Measurements from ENCODE around the gene BCL3. TPM values are rescaled to one million over a fixed set of nuclear protein-coding genes. Genes with fewer than 3 reads are reported as not detected.
"Not testable (repeated sequence)": the region's sequence is repeated elsewhere in the genome, so short reads cannot be mapped to it uniquely, and the experiment has no call there.

BCL3 gene, protein sequence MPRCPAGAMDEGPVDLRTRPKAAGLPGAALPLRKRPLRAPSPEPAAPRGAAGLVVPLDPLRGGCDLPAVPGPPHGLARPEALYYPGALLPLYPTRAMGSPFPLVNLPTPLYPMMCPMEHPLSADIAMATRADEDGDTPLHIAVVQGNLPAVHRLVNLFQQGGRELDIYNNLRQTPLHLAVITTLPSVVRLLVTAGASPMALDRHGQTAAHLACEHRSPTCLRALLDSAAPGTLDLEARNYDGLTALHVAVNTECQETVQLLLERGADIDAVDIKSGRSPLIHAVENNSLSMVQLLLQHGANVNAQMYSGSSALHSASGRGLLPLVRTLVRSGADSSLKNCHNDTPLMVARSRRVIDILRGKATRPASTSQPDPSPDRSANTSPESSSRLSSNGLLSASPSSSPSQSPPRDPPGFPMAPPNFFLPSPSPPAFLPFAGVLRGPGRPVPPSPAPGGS
- polyA plus RNA-seq (ENCODE audit: insufficient read length in 4 of 4): 10 to 100 TPM in 1 of 4 donors, 1 to 10 TPM in 3; 5.6 to 10.2 (median 6.2) TPM

DNA sequence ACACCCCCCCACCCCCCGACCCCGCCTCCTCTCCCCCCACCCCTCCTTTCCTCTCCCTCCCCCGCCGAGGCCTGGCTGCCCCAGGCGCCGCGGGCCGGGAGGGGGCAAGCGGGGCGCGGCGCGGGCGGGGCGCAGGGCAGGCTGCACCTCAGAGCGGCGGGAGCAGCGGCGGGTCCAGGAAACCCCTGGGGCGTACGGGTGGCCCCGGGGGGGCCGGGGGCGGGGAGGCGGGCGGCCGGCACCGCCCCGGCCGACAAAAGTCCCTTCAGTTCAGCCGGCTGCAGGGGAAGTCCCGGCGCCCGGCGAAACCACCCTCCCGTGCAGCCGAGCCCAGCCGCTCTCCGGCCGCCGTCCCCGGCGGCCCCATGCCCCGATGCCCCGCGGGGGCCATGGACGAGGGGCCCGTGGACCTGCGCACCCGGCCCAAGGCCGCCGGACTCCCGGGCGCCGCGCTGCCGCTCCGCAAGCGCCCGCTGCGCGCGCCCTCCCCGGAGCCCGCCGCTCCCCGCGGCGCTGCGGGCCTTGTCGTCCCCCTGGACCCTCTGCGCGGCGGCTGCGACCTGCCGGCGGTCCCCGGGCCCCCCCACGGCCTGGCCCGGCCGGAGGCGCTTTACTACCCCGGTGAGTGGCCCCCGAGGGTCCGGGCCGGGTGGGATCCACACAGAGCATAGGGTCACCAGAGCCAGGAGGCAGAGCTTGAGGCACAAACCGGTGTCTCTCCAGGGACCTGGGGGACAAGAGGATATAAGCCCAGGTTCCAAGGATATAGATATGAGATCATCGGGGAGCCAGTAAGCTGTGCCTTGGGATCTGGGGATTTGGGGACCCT, at the start of gene BCL3:
TSS of gene BCL3 (plus strand) at position 283 of the 829 bp plus-strand sequence. CDS start at position 366, 83 bp downstream.
- DNase-seq (ENCODE audit: low read depth in 4 of 4, low spot score in 3 of 4): no peak

DNA sequence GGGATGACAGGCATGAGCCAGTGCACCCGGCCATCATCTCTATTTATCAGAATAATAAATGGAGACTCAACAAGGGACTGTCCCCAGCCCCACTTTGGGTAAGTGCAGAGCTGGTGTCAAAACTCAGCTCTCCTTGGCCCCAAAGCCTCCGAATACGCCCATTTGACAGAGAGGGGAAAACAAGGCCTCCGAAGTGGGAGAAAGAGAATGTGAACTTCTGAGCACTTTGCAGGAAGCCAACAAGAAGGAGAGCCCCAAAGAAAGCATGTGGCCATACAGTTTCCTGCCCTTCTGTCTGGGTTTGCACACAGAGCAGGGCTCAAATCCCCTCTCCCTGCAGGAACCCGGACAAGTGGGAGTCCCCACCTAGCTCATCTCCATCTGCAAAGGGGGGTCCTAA, 48.0 kb upstream of the BCL3 start:
- no peak for DNase-seq (ENCODE audit: low read depth in 4 of 4, low spot score in 3 of 4)

DNA sequence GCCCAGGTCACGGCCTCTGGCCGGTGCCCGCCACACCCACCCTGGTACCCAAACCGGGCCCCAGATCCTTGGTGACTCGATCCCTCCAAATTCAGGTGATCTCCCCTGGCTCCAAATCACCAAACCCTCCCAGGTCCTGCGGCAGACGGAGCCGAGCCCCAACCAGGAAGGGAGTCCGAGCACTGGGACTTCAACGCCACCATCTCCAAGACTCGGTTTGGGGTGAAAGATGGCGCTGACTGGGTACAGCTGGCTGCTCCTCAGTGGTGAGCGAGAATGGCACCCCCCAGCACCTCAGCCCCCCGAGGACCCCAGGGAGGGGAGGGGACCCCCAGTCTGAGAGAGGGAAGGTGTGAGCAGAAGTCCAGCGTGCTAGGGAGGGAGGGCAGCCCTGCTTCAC, 47.3 kb upstream of the BCL3 start:
- no peak for DNase-seq (ENCODE audit: low read depth in 4 of 4, low spot score in 3 of 4)

DNA sequence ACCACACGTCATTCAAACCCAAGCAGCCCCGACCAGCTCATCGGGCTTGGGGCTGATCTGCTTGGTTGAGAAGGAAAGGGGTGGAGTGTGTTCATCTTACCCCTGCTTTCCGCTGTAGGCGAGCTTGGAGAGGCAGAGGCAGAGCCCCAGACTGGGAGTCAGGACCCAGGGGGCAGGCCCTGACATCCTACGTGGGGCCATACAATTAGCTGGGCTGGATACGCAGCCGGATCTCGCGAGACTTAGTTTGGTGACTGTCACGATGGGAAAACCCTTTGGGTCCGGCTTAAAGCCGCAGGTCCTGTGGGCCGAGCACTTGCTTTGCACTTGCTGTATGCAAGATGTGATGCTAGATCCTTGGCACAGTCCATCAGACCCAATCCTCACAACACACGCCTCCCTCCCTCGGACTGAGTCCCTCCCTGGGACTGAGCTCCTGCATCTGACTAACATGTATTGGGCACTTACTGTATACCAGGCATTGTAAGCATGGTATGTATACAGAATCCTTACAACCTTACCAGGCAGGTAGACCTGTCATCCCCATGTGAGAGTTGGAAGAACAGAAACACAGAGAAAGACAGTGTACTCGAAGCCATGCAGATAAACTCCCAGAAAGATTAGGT, 45.8 kb upstream of the BCL3 start:
- DNase-seq (ENCODE audit: low read depth in 4 of 4, low spot score in 3 of 4): no peak

DNA sequence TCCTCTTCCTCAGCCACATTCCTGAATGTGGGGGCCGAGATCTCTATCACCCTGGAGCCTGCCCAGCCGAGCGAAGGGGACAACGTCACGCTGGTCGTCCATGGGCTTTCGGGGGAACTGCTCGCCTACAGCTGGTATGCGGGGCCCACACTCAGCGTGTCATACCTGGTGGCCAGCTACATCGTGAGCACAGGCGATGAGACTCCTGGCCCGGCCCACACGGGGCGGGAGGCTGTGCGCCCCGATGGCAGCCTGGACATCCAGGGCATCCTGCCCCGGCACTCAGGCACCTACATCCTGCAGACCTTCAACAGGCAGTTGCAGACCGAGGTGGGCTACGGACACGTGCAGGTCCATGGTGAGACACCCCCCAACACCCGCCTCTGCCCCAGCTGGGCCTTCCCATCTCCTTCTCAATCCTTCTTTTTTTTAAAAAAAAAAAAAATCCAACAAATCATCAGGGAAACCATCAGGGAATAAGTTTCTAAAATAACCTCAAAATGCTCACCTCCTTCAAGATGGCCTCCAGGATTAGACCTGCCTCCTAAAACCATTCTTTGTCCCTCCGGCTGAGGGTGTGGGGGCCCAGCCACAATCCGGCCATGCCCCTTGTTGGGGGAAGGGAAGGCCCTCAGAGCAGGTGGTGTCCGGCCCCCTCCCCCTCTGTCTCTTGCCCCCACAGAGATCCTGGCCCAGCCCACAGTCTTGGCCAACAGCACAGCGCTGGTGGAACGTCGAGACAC, 45.0 kb upstream of the BCL3 start:
- no peak for DNase-seq (ENCODE audit: low read depth in 4 of 4, low spot score in 3 of 4)

DNA sequence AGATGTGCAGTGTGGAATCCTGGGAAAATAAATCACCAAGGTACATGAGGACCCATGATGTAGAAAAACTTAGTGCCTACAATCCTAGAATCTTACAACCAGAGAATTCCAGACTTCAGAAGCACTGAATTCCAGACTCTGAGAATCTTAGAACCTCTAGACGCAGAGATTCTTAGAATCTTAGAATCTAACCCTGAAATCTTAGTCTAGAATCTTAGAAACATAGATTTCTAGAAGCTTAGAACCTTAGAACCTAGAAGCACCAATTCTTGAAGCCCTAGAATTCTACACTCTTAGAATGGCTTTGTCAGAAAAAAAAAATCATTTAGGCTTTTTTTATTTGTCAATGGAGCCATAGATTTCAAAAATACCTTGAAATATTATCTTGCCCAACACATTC, 43.5 kb upstream of the BCL3 start:
- no peak for DNase-seq (ENCODE audit: low read depth in 4 of 4, low spot score in 3 of 4)

DNA sequence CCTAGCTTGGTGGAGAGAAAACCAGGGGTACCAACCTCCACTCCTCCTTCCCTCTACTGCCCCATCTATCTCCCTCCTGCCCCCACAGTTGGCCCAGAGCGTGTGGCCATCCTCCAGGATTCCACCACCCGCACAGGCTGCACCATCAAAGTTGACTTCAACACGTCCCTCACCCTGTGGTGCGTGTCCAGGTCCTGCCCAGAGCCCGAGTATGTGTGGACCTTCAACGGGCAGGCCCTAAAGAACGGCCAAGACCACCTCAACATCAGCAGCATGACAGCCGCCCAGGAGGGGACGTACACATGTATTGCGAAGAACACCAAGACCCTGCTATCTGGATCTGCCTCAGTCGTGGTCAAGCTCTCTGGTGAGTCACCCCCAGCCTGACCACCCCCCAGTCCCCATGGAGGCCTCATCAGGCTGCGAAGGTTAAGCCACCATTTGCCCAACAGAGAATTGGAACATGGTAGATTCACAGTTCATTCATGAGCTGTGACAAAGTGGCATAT, 43.0 kb upstream of the BCL3 start:
- DNase-seq (ENCODE audit: low read depth in 4 of 4, low spot score in 3 of 4): no peak

DNA sequence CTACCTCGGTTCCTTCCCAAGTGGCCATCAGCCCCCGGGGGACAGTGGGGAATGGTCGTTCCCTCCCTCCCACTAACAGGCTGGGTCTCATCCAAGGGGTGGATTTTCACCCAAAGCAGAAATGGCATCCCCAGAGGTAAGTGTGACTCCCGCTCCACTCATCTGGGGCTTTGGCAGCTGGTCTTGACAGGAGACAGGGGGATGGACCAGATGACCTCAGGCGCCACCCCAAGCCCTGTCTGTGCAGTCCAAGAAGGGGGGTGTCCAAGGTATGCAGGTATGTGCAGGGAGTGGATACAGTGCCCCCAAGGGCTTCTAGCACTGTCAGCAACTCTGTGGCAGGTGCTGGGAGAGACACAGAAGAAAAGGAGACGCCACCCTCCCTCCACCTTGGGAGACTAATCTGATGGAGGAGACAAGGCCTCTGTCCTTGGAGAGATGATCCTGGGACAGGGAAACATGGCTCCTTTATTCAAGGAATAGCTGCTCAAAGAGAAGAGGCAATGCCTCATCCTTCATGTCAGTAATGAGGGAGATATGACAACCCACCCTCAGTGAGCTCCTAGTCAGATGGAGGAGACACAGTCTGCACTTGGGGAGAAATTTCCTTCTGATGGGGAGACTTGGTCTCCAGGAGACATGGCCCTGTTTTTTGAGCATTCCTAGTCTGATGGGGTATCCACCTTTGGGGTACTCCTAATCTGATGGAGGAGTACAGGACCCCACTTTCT, 41.8 kb upstream of the BCL3 start:
- no peak for DNase-seq (ENCODE audit: low read depth in 4 of 4, low spot score in 3 of 4)

DNA sequence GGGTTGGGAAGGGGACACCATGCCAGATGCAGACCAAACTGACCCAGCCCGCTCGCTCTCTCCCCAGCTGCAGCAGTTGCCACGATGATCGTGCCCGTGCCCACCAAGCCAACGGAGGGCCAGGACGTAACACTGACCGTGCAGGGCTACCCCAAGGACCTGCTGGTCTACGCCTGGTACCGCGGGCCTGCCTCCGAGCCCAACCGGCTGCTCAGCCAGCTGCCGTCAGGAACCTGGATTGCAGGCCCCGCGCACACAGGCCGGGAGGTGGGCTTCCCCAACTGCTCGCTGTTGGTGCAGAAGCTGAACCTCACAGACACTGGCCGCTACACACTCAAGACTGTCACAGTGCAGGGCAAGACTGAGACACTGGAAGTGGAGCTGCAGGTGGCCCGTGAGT, 40.7 kb upstream of the BCL3 start:
- DNase-seq (ENCODE audit: low read depth in 4 of 4, low spot score in 3 of 4): no peak

DNA sequence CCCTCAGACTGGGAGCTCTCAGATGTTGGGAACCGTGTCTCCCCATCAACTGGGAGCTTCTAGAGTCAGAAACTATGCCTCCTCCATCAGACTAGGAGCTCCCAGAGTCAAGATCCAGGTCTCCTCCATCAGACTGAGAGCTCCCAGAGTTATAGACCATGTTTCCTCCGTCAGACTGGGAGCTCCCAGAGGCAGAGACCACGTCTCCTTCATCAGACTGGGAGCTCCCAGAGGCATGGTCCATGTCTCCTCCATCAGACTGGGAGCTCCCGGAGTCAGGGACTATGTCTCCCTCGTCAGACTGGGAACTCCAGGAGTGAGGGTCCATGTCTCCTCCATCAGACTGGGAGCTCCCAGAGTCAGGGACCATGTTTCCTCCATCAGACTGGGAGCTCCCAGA, 39.6 kb upstream of the BCL3 start:
- no peak for DNase-seq (ENCODE audit: low read depth in 4 of 4, low spot score in 3 of 4)

DNA sequence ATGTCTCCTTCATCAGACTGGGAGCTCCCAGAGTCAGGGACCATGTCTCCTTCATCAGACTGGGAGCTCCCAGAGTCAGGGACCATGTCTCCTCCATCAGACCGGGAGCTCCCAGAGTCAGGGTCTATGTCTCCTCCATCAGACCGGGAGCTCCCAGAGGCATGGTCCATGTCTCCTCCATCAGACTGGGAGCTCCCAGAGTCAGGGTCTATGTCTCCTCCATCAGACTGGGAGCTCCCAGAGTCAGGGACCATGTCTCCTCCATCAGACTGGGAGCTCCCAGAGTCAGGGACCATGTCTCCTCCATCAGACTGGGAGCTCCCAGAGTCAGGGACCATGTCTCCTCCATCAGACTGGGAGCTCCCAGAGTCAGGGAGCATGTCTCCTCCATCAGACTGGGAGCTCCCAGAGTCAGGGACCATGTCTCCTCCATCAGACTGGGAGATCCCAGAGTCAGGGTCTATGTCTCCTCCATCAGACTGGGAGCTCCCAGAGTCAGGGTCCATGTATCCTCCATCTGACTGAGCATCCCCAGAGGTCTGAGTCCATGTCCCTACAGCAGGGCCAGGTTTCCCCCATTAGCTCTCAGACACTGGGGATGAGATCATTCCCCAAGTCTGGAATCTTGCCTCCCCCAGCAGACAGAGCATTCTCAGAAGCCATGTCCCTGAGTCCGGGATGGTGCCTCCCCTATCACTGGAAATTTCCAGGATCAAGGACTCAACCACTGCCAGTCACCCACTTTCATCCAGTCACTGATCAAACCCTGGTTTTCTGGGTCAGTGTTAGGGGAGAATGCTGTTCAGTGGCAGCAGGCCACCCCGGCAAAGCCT, 38.9 kb upstream of the BCL3 start:
- DNase-seq (ENCODE audit: low read depth in 4 of 4, low spot score in 3 of 4): not testable (repeated sequence)

DNA sequence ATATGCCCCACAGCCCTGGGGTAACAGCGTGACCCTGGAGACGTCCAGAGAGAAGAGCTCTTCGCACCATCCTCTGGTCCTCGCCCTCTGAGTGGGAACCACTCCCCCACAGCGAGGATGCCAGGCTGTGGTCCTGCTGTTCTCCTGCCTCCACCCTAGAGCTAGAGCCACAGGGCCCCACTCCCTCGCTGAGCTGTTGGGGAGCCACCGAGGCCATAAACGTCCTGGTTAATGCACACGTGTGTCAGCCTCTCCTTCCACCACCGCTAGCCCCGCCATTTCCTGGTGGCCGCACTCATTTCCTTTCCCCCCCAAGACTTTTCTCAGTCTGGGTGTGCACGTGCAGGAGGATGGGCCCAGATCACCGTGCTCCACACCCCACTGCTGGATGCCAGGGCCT, 38.0 kb upstream of the BCL3 start:
- DNase-seq (ENCODE audit: low read depth in 4 of 4, low spot score in 3 of 4): no peak

DNA sequence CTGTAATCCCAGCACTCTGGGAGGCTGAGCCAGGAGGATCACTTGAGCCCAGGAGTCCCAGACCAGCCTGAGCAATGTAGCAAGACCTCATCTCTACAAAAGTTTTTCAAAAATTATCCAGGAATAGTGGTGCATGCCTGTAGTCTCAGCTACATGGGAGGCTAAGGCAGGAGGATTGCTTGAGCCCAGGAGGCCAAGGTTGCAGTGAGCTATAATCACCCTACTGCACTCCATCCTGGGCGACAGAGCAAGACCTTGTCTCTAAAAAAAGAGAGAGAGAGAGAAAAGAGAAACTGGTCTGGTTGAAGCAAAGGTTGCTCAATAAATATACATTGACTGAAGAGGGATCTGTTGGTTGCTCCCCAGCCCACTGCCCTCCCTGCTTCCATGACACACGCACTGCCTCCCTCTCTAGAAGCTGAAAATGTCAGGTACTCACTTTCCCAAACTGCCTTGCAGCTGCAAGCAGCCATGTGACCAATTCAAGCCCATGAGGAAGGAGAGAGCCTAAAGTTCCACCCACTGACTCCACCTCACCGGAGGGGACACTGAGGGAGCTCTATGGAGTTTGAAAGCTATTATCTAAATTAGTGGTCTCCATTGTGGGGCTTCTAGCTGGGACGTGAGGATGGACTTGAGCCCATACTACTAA, 35.5 kb upstream of the BCL3 start:
- no peak for DNase-seq (ENCODE audit: low read depth in 4 of 4, low spot score in 3 of 4)

DNA sequence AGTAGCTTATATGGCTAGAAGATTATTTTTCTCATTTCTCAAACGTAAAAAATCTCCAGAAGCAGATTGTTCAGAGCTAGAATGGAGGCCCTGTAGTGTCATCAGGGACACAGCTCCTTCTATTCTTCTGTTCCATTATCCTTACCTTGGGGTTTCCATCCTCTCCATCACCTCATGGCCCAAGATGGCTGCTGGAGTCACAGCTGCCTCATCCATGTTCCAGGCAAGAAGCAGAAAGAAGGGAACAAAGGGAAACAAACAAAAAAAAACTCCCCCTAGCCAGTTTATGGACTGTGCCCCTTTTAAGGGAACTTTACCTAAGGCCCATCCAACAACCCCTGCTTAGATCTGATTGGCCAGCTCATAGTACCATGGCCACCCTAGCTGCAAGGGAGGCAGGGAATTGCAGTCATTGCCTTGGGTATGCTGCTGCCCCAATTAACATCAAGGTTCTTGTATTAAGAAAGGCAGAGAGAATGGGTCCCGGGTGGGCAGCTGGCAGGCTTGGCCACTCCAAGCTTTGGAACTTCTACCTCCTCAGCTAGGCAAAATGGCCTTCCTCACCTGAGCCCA, 33.8 kb upstream of the BCL3 start:
- no peak for DNase-seq (ENCODE audit: low read depth in 4 of 4, low spot score in 3 of 4)

DNA sequence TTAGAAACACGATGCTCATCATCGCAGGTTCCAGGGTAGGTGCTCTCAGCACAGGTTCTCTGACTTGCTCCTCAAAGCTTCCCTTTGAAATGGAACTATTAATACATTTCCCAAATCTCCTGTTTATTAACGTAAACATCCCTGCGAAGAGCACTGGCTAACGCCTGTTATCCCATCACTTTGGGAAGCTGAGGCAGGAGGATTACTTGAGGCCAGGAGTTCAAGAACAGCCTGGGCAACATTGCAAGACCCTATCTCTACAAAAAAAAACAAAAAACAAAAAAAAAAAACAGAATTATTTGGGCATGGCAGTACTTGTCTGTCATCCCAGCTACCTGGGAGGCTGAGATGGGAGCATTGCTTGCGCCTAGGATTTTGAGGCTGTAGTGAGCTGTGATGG, 30.9 kb upstream of the BCL3 start:
- no peak for DNase-seq (ENCODE audit: low read depth in 4 of 4, low spot score in 3 of 4)

DNA sequence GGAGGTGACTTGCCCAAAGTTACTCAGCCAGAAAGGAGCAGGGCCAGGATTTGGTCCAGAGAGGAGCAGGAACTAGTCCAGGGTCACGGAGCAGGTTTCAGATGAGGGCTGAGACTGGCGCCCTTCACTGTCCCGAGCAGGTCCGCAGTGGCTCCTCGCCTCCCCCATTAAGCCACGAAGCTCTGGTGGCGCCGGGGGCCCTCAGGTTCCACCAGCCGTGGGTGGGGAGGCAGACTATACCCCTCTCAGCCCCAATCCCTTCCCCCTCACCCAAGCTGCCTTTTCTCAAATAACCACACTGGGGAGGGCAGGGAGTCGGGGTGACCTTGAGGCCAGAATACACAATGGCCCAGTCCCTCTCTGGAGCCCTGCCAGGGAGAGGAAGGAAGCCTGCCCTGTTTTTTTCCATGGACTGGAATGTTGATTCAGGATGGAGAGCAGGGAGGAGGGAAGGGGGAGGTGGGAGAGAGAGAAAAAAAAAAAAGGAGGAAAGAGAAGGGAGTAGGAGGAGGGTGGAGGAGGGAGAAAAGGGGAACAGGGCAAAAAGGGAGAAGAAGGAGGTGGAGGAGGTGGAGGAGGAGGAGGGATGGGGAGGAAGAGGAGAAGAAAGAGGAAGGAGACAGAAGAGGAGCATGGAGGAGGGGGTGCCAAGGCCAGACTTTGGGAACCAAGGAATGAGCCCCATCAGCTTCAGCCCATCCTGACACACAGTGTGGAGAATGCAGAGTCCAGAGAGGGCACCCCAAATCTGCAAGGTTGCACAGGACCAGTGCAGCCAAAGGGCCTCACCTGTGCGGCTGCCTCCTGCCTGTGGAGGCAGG, 29.9 kb upstream of the BCL3 start:
- DNase-seq (ENCODE audit: low read depth in 4 of 4, low spot score in 3 of 4): peak in 3 of 4 donors; percentile 79 to 89 (median 85)

DNA sequence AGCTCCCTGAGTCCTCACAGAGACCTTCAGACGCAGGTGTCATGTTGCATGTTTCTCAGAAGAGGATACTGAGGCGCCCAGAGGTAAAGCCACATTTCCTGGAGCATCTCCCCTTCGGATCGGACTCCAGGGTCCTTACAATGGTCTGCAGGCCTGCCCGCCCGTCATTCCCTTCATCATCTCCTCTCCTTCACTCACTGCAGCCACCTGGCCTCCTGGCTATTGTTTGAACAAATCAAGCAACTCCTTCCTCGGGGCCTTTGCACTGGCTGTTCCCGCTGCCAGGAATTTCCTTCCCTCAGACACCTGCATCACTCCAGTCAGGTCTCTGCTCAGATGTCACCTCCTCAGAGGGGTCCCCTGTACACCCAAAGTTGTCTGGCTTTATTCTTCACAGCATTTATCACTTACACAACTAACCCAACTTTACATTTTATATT, 29.2 kb upstream of the BCL3 start:
- no peak for DNase-seq (ENCODE audit: low read depth in 4 of 4, low spot score in 3 of 4)

Data from right renal pelvis (tissue), 4 donors.